Measurements from ENCODE around the gene CNKSR3.

DNA sequence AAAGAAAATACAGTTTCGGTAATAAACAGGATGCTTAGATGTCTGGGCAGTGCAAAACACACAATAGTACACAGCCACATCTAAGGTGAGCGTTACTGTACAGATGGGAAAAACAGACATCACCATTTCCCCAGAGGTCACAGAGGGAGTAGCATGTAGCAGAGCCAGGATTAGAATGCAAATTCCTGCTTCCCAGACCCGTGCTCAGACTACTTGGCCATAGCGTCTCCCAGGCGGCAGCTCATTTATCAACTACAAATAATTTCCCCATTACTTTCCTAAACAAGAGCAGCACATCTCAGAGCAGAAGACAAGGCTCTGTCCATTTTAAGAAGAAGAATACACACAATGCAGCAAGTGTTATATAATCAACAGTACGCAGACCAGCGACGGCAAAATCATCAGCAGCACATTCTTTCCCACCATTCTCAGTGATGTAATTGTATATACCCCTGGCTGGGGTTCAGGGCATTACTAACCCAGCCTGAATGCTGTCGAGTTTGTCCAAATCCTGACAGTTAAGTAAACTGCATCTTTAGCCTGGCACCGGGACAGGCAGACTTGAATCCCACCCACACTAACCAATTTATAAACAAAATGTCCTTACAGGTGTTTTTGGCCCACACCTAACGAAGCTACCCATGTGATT lies 61.9 kb downstream of the CNKSR3 start:
- TF ChIP-seq GTF2F1 (IDR thresholded peaks at IDR 0.05; ENCODE audit: borderline replicate concordance, low read depth, low read length), result no peak
- no peak for TF ChIP-seq KDM1A (IDR thresholded peaks at IDR 0.05; ENCODE audit: borderline replicate concordance, low read length)
- TF ChIP-seq SP2 (IDR thresholded peaks at IDR 0.05; ENCODE audit: low read length), result no peak
- no peak for TF ChIP-seq POLR2A (IDR thresholded peaks at IDR 0.05; ENCODE audit: control extremely low read depth in 1 of 2, low read depth in 2 of 2, low read length in 2 of 2)
- TF ChIP-seq BRCA1 (IDR thresholded peaks at IDR 0.05; ENCODE audit: low read depth, low read length), result no peak
- no peak for TF ChIP-seq YY1 (IDR thresholded peaks at IDR 0.05; ENCODE audit: low read depth, low read length)
- TF ChIP-seq, protein P1, sequence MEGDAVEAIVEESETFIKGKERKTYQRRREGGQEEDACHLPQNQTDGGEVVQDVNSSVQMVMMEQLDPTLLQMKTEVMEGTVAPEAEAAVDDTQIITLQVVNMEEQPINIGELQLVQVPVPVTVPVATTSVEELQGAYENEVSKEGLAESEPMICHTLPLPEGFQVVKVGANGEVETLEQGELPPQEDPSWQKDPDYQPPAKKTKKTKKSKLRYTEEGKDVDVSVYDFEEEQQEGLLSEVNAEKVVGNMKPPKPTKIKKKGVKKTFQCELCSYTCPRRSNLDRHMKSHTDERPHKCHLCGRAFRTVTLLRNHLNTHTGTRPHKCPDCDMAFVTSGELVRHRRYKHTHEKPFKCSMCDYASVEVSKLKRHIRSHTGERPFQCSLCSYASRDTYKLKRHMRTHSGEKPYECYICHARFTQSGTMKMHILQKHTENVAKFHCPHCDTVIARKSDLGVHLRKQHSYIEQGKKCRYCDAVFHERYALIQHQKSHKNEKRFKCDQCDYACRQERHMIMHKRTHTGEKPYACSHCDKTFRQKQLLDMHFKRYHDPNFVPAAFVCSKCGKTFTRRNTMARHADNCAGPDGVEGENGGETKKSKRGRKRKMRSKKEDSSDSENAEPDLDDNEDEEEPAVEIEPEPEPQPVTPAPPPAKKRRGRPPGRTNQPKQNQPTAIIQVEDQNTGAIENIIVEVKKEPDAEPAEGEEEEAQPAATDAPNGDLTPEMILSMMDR (IDR thresholded peaks at IDR 0.05; ENCODE audit: control extremely low read depth in 1 of 3, insufficient read depth in 1 of 3, low read depth in 1 of 3, low read length in 3 of 3), result peak in 1 of 3 experiments; percentile 20; a peak in 1 of 4 replicates
- no peak for TF ChIP-seq EZH2 (IDR thresholded peaks at IDR 0.05; ENCODE audit: low read depth, low read length, severe bottlenecking)
- TF ChIP-seq, protein P2, sequence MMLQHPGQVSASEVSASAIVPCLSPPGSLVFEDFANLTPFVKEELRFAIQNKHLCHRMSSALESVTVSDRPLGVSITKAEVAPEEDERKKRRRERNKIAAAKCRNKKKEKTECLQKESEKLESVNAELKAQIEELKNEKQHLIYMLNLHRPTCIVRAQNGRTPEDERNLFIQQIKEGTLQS (IDR thresholded peaks at IDR 0.05; ENCODE audit: insufficient read depth, low read depth, low read length), result no peak
- no peak for TF ChIP-seq RAD21 (IDR thresholded peaks at IDR 0.05 in 1 of 2, conservative IDR thresholded peaks at IDR 0.05 in 1 of 2; ENCODE audit: low read depth in 2 of 2, low read length in 2 of 2)
- no peak for TF ChIP-seq MAFK (IDR thresholded peaks at IDR 0.05; ENCODE audit: low read depth, low read length)
- TF ChIP-seq, protein P3, sequence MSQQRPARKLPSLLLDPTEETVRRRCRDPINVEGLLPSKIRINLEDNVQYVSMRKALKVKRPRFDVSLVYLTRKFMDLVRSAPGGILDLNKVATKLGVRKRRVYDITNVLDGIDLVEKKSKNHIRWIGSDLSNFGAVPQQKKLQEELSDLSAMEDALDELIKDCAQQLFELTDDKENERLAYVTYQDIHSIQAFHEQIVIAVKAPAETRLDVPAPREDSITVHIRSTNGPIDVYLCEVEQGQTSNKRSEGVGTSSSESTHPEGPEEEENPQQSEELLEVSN (IDR thresholded peaks at IDR 0.05), result no peak
